AML-193 (cell line): ENCODE data around the gene LASP1NB.
A peak's percentile ranks its signal among the peaks of the same experiment; 100 is the strongest.
"Not testable (repeated sequence)": the region's sequence is repeated elsewhere in the genome, so short reads cannot be mapped to it uniquely, and the experiment has no call there.

Source experiments
- DNase-seq, 2 experiments: peaks; one replicate each; lab custom pipeline; 2025; lab: John Stamatoyannopoulos, UW

The LASP1NB gene

GRCh38 chr17:38918129-38918913, 7.1 kb upstream of the LASP1NB start:
- no peak for DNase-seq

- DNase-seq, result no peak
Observed at GRCh38 chr17:38918916-38919315, 6.5 kb upstream of the LASP1NB start.

- no peak for DNase-seq
Observed at GRCh38 chr17:38919316-38920078, 5.9 kb upstream of the LASP1NB start.

GRCh38 chr17:38920374-38921291, 4.8 kb upstream of the LASP1NB start:
- no peak for DNase-seq

GRCh38 chr17:38921756-38922411, 3.5 kb upstream of the LASP1NB start:
- DNase-seq, result no peak

- peak in 1 of 2 experiments; percentile 23 for DNase-seq
Observed at GRCh38 chr17:38922538-38923297, 2.7 kb upstream of the LASP1NB start.

GRCh38 chr17:38926293-38927070, 1.1 kb downstream of the LASP1NB start:
- DNase-seq, result peak; percentile 98 to 99

GRCh38 chr17:38930782-38931181, 5.4 kb downstream of the LASP1NB start:
- not testable (repeated sequence) for DNase-seq

- DNase-seq, result not testable (repeated sequence)
Observed at GRCh38 chr17:38933962-38934361, 8.5 kb downstream of the LASP1NB start.

- DNase-seq, result no peak
Observed at GRCh38 chr17:38939987-38940386, 14.6 kb downstream of the LASP1NB start.

GRCh38 chr17:38940404-38940803, 15.0 kb downstream of the LASP1NB start:
- DNase-seq, result no peak

GRCh38 chr17:38942696-38943334, 17.4 kb downstream of the LASP1NB start:
- no peak for DNase-seq

- no peak for DNase-seq
Observed at GRCh38 chr17:38943607-38944006, 18.2 kb downstream of the LASP1NB start.

GRCh38 chr17:38947189-38947588, 21.8 kb downstream of the LASP1NB start:
- no peak for DNase-seq

- not testable (repeated sequence) for DNase-seq
Observed at GRCh38 chr17:38953800-38954199, 28.4 kb downstream of the LASP1NB start.

GRCh38 chr17:38958326-38958725, 32.9 kb downstream of the LASP1NB start:
- DNase-seq, result no peak

GRCh38 chr17:38958756-38959155, 33.3 kb downstream of the LASP1NB start:
- DNase-seq, result no peak

GRCh38 chr17:38959508-38959907, 34.1 kb downstream of the LASP1NB start:
- DNase-seq, result no peak

GRCh38 chr17:38960402-38960801, 35.0 kb downstream of the LASP1NB start:
- no peak for DNase-seq

- no peak for DNase-seq
Observed at GRCh38 chr17:38961413-38961812, 36.0 kb downstream of the LASP1NB start.
